Stimulated activated CD8-positive, alpha-beta memory T cell treated with anti-CD3 and anti-CD28 coated beads, Interleukin-15, amount 100 ng/mL, for 1 hour (primary cell): ENCODE results near the gene DUS1L.

Experiments
- DNase-seq: peaks from one replicate; pipeline ENCODE4 v3.0.0-alpha.2; 2020; ENCODE audit warnings: low read depth

DUS1L gene

DNA sequence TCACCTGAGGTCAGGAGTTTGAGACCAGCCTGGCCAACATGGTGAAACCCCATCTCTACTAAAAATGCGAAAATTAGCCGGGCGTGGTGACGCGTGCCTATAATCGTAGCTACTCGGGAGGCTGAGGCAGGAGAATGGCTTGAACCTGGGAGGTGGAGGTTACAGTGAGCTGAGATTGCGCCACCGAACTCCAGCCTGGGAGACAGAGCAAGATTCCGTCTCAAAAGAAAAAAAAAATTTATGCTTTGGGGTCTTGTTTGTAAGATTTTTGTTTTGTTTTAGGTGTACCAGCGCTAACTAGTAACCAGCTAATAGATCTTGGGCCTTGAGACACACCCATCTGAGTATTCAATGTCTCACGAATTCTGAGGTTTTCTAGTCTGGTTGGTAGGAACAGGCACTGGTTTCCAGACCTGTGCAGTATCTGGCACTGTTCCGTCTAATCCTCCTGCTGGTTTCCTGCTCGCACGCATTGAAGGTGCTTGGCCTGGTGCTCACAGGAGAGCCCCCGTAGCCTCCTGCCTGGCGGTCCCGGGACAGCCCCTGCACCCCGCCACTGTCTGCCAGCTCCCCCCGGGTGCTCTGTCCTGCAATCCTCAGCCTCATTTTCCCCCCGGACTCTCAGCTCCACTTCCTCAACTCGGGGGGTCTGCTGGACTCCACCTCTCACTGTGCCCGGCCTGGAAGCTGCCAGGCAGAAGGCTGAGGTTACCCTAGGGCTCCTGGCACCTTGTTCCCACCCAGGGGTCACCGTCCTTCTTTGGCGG, 10.6 kb upstream of the DUS1L start:
- no peak for DNase-seq

DNA sequence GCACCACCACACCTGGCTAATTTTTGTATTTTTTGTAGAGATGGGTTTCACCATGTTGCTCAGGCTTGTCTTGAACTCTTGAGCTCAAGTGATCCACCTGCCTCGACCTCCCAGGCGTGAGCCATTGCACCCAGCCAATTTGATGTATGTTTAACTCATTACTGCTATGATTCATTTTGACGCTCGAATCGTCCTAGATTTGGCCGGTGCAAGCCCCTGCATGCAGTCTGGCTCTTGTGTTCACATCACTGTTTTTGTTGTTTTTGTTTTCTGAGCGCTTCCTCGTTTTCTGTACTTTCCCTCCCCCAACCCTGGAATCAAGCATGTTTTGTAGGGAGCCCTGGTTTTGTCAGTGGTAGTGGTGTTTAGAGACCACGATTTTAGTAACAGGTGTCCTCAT, 7.8 kb upstream of the DUS1L start:
- DNase-seq: no peak

DNA sequence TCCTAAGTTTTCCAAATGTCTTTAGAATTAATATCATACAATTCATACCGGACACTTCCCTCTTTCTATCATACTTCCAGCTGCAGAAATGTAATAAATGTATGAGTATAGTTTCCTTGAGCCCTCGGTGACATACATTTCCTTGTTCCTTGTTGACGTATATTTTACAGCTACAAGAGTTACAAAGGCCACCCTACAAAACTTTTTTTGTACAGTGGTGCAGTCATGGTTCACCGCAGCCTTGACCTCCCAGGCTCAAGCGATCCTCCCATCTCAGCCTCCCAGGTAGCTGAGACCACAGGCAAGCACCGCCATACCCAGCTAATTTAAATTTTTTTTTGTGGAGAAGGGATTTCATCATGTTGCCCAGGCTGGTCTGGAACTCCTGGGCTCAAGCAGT, 7.2 kb upstream of the DUS1L start:
- no peak for DNase-seq

DNA sequence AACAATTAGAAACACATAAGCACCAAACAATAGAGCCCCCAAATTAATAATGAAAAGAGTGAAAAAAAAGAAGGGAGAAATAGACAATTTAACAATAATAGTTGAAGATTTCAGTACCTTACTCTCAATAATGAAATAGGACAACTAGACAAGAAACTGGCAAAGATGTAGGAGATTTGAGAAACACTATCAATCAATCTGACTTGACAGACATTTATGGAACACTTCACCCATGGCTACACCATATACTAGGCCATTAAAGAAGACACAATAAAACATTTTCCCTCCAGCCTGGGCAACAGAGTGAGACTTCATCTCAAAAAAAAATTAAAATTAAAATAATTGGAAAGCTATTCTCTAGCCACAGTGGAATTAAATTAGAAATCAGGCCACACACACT, 5.0 kb upstream of the DUS1L start:
- DNase-seq: no peak

DNA sequence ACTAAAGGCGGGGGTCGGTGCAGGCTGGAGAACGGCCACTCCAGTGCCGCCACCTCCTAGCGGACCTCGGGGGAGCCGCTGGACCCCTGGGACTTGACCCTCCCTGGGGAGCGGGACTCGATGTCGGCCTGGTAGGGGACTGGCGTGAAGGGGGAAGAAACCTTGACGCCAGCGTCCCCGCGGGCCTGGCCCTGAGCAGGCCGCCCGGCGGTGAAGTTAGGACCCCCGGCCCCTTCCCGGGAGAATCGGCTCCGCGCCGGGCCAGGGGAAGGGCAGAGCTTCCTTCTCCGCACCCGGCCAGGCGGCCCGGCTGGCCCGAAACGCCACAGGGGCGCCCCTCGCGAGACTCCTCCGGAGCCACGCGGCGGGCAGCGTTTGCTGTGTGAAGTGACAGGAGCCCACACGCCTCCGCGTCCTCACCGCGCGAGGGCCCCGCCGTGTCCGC, 389 bp downstream of the DUS1L start:
- no peak for DNase-seq

DNA sequence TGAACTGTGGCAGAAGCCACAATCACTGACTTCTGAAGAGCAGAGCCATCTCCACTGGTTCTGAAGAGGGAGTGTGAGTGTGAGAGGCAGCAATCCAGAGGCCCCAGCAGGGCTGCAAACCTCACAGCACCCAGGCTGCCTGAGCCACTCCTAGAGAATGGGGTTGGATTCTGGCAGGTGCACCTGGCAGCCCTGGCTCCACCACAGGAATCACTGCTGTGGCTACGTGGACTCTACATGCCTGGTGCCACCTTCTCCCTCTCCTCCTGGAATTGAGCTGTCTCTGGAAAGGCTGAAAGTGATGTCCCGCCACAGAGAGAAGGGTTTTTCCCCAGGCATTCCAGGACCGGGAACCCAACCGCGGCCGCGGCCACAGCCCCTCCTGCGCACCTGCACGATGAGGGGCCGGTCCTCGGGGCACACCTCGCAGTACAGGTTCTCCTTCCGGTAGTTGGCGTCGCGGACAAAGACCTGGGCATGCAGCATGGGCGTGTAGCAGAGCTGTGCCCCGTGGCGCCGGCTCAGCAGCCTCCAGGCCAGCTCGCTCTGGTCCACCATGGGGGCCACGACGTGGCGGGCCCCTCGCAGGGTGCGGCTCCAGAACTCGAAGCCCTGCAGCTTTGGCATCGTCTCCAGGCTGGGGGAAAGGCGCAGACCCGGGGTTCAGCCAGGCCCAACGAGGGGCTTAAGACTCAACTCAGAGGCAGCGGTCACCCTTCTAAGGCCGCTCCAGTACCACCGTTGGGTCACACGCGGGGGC, 991 bp downstream of the DUS1L start:
- no peak for DNase-seq

DNA sequence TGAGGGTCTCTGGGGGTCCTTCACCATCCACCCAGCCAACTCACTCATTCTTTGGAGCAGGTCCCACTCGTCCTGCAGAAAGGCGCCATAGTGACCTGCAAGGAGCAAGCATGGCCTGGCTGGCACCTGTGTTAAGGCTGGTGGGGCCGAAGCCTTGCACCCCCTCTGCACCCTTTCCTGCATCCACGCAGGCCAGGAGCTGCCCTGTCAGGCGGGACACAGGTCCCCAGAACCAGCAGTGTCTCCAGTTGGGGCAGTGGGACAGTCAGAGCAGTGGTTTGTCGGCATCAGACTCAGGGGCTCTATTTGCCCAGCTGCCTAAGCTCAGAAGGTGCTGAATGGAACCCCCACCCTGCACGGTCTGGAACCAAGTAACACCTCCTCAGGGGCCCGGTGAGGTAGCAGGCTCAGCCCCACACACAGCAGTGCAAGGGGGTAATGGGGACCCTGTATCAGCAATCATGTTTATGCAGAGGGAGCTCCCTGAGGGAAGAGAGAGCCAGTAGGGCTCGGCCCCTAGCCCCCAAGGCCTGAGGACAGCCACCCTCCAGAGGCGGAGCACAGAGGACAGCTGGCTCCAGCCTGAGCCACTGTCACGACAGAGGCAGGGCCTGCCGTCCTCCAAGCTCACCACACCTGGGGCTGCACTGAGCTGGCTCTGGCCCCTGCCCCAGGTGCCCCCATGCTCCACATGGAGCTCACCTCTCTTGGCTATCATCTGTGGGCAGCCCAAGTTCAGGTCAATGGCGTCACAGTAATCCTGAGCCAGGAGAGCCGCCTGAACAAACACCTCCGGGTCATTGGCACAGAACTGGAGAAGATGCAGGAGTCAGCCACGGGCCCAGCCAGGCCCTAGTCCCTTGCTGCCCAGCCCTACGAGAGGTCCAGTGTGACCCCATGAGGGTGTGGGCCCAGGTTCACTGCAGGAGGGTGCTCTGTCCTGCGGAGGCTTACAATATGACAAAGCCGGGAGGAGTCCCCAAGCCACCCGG, 1.9 kb downstream of the DUS1L start:
- no peak for DNase-seq

DNA sequence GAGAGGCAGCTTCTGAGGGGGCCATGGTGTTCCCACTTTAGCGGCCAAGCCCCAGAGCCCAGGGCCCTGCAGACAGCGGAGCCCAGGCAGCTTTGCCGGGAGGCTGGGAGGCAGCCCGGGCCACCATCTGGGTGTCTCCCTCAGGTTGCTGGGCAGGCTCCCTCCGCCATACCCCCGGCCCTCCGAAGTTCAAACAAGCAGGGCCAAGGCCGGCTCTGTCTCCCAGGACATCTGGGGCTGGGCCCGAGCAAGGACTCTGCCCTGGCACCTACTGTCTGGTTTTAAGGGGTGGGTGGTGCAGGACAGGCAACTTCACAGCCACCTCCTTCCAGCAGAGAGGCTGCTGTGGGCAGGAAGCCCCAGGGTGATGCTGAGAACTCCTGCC, 2.6 kb downstream of the DUS1L start:
- DNase-seq: no peak

DNA sequence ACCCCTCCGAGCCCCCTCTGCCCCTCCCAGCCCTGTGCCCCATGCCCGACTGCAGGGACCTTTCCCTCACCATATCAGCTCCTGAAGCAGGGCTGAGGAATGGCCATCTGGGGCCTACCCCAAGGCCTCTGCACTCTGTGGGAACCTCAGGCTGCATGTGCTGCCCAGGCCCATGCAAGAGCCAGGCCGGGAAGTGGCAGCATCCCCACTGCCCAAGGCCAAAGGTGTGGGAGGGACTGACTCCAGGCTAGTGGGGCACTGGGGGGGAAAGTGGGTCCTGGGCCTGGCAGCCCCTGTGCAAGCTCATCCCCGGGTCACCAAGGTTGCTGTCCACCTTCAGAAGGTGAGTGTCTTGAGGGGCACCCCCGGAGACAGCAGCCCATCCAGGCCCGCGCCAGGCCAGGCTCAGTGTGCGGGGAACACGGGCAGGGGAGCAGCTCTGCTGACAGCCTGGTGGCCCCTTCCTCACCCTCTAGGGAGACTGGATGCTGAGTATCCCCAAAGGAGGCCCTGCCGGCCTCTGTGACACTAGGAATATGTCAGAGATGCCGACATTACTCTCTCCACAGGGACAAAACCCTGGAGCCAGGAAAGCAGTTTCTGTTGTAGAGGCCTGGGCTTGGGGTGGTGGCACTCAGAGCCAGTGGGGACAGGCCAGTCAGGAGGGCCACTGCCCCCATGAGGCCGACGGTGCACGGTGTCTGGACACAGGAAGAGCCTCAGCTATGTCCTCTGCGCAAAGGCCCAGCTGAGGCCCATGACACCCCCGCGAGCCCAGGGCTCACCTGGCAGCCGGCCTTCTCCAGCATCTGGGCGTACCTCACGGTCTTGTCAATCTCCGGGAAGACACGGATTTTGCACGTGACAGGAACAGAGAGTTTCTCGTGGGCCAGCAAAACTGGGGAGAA, 3.3 kb downstream of the DUS1L start:
- DNase-seq: no peak

DNA sequence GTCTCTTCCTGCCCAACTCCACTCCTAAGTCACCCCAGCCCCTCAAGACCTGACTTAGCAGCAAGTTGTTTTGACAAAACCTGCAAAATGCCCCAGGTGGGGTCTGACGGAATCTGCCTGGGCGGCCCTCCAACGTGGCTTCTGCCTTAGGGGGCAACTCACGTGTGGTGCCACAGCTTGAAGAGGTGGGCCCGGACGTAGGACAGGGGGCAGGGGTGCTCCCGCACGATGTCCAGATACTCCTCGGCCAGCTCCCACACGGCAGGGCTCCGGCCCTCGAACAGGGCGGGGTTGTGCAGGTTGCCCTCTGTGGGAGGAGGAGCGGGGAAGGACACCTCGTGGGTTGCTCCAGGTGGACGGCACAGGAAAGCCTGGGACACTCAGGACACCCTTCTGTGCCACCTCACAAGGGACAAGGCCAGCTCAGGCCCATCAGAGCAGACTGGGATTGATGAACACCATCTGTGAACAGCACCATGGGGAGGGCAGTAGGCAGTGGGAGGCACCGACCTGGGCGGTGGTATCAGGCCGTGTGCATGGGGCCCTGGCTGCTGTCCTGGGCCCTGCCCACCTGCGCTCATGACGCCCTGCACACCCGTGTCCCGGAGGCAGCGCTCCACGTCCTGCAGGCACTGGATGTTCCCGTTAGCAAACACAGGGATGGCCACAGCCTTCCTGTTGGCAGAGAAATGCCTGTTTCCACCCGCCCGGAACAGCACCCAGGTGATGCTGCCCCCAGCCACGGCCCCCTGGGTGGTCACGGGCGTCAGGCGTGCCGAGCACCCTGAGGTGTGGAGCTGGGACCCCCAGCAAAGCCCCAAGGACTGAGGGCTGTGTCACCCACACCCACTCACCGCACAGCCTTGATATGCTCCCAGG, 4.3 kb downstream of the DUS1L start:
- no peak for DNase-seq

DNA sequence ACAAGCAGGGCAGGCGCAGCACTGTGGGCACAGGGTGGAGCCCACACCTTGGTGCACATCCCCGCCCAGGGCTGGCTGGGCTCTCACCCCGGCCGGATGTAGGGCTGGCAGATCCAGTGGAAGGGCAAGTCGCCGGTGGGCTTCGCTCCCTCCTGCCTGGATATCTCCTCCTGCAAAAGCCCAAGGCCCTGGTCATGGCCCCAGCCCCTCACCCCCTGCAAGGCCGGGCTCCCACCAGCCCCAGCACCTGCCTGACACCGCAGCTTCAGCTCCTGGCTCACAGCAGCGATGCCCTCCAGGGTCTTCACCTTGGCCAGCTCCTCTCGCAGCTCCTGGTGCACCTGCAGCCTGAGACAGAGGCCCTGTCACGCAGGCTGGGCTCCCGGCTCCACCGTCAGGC, 5.0 kb downstream of the DUS1L start:
- no peak for DNase-seq

DNA sequence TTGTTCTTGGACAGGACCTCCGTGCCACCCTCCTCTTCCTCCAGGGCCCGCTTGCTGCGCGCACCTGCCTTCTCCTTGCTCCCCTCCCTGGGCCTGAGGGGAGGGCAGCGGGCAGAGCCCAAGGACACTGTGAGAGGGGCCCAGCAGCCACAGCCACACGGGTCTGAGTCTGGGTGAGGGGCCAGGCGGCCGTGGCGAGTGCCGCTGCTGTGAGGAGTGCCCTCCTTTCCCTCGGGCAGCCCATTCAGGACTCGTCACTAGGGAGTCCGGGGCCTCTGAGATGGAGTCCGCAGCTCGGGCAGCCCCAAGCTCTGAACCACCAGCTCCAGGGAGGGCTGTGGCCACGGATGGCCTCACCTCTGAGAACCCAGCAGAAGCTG, 5.6 kb downstream of the DUS1L start:
- no peak for DNase-seq

DNA sequence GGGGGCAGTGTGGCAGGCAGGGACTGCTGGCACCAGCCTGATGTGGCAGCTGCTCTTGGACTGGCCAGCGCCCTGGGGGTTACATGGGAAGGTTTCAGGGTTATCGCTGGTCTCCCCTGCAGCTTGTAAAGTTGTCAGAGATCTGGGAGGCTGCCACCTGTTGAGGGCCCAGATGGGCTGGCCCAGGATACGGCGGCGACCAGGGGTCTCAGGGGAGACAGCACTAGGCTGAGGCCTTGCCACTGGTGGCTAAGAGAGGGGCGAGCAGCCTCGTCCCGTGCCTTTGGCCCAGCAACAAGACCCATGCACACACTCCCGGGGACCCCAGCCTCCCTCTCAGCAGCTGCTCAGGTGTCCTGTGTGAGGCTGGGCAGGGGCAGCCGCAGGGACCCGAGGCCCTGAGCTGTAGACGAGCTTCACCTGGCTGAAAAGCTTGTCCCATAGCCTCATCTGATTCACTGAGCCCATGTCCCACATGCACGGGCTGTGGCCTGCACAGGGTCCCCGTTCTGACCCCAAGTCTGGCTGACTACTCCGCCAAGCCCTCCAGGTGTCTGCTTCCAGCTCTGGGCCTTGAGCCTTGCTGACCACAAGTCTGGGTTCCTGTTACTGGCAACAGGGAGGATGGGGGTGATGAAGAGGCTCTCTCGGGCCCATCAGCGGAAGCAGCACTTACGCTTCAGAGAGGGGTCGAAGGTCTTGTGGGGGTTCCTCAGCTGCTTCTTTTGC, 6.2 kb downstream of the DUS1L start:
- DNase-seq: no peak

DNA sequence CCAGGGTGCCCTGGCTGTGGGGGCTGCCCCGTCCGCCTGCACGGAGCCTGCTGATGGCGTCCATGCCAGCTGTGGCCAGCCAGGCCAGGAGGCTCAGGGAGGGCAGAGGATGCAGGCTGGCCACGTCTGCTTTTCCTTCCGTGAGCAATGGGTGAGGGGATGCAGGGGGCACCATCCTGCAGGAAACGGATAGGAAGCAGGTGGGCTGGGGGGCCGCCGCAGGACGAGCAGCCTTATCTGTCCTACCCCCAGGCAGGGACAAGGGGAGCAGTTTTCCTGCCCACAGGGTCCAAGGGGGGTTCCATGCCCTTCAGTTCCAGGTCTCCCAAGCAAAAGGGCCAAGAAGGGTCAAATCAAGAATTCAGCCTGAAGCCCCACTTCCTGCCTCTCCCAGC, 6.8 kb downstream of the DUS1L start:
- DNase-seq: no peak

DNA sequence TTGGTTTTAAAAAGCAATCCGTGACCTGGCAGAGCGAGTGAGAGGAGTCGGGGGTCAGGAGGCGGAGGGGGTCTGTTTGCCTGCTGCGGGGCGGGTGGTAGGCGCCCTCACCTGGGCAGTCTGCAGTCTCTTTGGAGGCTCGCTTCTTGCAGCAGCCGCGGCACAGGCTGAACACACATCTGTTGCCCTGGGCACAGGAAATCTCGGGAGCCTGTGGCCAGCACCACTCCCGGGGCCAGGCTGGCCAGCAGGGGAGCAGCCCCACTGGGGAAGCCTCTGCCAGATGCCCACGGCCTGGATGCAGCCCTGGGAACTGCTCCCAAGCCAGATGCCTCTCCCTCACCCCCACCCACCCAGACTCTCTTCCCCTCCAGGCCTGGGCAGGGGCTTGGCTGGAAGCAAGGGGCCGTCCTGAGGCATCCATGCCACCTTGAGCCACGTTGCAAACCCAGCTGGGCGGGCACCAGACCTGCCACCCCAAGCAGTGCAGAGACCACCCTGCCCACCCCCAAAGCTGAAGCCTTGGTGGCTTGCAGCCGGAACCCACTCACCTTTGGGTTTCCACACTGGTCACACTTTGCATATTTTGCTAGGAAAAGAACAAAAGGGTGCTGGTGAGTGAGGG, 7.3 kb downstream of the DUS1L start:
- no peak for DNase-seq

DNA sequence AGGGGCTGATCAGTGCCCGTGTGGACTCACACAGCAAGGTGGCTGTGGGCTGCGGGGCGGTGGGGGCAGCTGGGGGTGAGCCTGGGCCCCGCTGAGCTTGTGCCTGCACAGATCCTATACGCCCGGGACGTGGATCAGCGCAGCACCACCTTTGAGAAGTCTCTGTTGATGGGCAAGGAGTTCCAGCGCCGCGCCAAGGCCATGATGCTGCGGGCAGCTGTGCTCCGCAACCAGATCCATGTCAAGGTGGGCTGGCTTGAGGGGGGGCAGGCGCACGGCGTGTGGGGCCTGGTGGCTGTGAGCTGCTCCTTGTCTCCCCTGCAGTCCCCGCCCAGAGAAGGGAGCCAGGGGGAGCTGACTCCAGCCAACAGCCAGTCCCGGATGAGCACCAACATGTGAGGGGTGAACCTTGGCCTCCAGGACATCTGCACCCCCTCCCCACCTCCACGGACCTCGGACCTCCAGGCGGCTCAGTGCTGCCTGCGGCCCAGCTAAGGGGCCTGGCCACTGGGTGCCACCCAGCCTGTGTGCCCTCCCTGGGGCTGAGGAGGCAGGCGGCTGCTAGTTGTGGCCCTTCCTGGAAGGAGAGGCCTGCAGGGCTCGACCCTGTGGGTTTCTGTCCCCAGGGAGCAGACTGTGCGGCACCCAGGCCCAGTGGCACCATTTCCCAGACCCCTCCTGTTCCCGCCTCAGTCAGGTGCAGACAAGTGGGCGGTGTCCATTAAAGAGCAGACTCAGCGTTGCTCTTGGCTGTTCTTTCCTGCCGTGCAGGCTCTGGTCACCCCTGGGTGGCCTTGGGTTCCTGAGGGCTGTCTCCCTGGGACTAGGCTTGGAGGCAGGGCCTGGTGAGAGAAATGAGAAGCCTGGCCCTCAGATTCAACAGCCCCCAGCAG, 8.6 kb downstream of the DUS1L start:
- no peak for DNase-seq

DNA sequence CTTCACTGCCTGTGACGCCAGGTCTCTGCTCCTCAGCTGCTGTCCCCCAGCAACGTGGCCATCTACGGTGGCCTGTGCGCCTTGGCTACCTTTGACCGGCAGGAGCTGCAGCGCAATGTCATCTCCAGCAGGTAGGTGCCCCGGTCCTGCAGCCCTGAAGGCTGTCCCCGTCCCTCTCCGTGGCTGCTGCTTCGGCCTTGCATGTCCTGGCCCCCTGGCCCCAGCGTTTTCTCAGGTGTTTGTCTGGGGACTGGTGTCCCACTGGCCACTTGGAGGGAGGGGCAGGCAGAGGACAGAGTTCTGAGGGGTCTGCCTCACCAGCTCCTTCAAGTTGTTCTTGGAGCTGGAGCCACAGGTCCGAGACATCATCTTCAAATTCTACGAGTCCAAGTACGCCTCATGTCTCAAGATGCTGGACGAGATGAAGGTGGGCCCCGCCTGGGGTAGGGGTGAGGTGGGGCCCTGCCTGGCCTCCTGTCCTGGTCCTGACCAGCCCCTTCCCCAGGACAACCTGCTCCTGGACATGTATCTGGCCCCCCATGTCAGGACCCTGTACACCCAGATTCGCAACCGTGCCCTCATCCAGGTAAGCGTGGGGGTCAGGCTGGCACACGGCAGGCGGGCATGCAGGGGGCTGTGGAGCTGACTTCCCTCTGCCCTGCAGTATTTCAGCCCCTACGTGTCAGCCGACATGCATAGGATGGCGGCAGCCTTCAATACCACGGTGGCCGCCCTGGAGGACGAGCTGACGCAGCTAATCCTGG, 9.5 kb downstream of the DUS1L start:
- DNase-seq: no peak
